Left ventricle myocardium superior (tissue), 1 donor: ENCODE results near the gene CCT6B. TPM values are rescaled to one million over a fixed set of nuclear protein-coding genes. Genes with fewer than 3 reads are reported as not detected.

Experiments used
- ATAC-seq: fragments of 200-7000 bp; cut with Tn5 transposase; one replicate; pipeline ENCODE4 v1.9.1; 2020; ENCODE audit warnings: mild to moderate bottlenecking, moderate library complexity
- DNase-seq: peaks from one replicate; pipeline ENCODE4 v3.0.0-alpha.2; 2020
- intact Hi-C: fragments of 100-400 bp; cut with micrococcal nuclease; formaldehyde crosslinking; loops from one replicate; pipeline ENCODE4 v1.11.0; 2022
- total RNA-seq: library from RNA; stranded (reverse); fragmentation: NEBNext Ultra II Directional; extraction: Animal tissue kit (Norgen Biotek cat#: 25700); gene quantifications from one replicate; pipeline ENCODE4 v1.2.1, GENCODE V29; 2021
- donor health status: DM: no; HTN: yes; CAD: no; lungs with severe emphysema.

CCT6B gene
- total RNA-seq, 1 donor from 2014 or later = 1.3 TPM

DNA sequence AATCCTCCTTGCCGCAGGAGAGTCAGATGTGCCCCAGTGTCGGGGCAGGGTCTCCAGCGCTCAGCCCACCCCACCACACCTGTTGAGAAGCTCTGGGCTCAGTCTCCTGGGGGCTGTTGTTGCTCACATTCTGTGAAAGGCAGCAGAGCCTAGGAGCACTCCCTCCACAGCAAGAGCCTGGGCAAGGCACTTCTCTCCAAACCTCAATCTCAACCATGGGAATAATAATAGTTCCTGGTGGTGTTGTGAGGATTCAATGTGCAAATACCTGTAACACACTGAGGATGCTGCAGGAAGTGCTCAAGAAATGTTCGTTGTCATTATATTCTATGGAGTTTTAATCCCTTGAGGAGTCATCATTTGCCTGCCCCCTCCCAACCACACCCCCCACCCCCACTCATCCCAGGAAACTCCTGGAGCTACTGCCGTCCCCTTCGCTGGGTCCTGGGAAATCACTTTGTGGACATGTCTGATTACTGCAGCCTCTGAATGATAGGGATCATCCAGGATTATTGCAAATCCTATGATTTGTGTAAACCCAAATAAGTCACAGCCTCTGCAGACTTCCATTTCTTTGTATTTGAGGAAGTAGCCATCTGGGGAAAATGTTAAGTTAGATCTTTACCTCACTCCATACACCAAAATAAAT is 61.5 kb downstream of the CCT6B start:
- intact Hi-C loops = no loop called here
- ATAC-seq (no peak), DNase-seq (no peak)

- DNase-seq (no peak), ATAC-seq (no peak)
Measured at GRCh38 chr17:34895383-34895782, 65.9 kb downstream of the CCT6B start.

GRCh38 chr17:34894964-34895363 is 66.3 kb downstream of the CCT6B start:
- intact Hi-C loops = no loop called here
- no peak for ATAC-seq
- no peak for DNase-seq

More at GRCh38 chr17:34895383-34895782, 65.9 kb downstream of the CCT6B start:
- intact Hi-C loops = no loop called here

- DNase-seq (no peak), ATAC-seq (no peak)
- intact Hi-C loops = no loop called here
Measured at GRCh38 chr17:34892461-34893249, 68.6 kb downstream of the CCT6B start.

DNA sequence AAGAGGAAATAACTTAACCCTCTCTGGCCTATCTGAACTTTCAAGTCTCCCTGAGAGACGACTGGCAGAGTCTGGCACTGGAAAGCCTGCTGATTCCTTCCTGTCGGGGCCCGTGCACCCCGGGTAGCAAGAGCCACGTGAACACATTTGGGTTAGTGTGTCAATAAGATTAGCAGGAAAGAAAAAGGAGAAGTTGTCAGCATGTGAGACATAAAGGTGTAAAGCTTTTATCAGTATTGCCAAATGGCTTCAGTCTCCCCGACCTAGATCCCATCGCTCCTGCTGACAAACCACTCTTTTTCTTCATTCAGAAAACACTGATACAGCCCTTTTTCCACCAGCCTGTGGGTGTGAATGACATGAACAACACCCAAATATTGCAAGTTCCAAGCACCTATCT is 74.4 kb downstream of the CCT6B start:
- ATAC-seq (no peak), DNase-seq (no peak)
- intact Hi-C loops = no loop called here

- intact Hi-C loops = no loop called here
- DNase-seq = no peak
- no peak for ATAC-seq
Measured at GRCh38 chr17:34885076-34885475, 76.2 kb downstream of the CCT6B start.

DNA sequence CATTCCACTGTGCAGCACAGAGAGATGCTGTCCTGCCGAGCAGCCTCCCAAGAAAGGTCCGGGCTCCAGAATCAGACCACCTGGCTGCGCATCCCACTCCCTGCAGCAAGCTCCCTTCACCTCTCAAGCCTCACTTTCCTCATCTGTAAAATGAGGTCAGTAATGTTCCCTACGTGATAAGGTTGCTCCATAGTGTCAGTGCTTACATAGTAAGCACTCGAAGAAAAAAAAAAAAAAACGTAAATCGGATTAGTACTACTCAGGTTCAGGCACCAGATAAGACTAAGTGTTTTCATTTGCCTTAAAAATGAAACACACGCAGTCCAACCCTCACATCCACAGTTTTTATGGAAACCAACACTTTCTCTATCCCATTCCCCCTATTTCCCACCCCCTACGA is 76.7 kb downstream of the CCT6B start:
- intact Hi-C loops = no loop called here
- DNase-seq (no peak), ATAC-seq (no peak)

- ATAC-seq = no peak
- DNase-seq = no peak
- intact Hi-C loops = no loop called here
Measured at GRCh38 chr17:34883106-34884000, 77.9 kb downstream of the CCT6B start.

- DNase-seq = no peak
- ATAC-seq = no peak
Measured at GRCh38 chr17:34879146-34879545, 82.1 kb downstream of the CCT6B start.

More at GRCh38 chr17:34879146-34879545, 82.1 kb downstream of the CCT6B start:
- intact Hi-C loops = no loop called here

Other genes with a start within 250 kb of the CCT6B start
- 10.7 TPM for gene ZNF830, start 80 bp upstream of the CCT6B start, total RNA-seq
- 19.3 TPM for gene LIG3, start 19.1 kb upstream of the CCT6B start, total RNA-seq
- gene RFFL, start 102.2 kb upstream of the CCT6B start, total RNA-seq = 8.5 TPM
- gene RAD51D, start 158.4 kb upstream of the CCT6B start, total RNA-seq = 6.4 TPM
- not detected for gene FNDC8, start 160.2 kb upstream of the CCT6B start, total RNA-seq
- 4.5 TPM for gene NLE1, start 180.8 kb upstream of the CCT6B start, total RNA-seq
- gene UNC45B, start 186.4 kb upstream of the CCT6B start, total RNA-seq = 243 TPM
- gene SLC35G3, start 232.9 kb upstream of the CCT6B start, total RNA-seq = not detected